ENCODE measurements around the gene STK32C.

The STK32C gene

DNA sequence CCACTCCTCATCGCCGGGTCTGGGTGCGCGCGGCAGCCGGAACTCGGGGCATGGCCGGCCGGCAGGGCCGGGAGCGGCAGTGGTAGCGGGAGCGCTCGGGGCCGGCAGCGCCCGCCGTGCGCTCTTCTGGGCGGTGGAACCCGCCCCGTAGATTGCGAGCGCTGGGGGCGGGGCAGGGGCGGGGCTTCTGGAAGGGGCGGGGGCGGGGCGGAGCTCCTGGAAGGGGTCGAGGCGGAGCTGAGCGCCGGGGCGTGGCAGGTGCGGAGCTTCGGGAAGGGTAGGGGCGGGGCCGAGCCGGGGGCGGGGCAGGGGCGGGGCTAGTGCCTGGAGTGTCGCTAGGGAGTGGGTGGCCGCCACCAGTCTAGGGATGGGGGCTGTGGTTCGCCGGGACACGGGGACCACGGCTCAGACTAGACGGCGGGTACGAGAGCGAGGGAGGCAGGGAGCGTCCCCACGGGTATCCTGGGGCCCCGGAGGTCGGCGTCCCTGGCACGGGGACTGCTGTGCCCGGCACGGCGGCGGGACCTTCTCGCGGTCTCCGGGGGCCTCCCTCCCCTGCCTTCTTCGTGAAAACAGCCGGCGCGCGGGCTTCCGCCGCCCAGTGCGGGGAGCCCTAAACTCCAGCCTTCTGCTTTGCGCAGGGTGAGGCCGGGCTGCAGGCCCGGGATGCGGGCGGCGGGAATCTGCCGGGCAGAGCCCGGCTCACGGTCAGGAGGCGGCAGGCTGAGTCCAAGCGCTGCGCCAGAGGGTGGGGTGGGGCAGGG lies at the start of gene STK32C:
TSS of gene STK32C (minus strand) at position 128 of the 764 bp plus-strand sequence. CDS start at position 11, 117 bp downstream.
- peak; percentile 78 to 87 for DNase-seq (ENCODE audit: low read depth in 2 of 2)

DNA sequence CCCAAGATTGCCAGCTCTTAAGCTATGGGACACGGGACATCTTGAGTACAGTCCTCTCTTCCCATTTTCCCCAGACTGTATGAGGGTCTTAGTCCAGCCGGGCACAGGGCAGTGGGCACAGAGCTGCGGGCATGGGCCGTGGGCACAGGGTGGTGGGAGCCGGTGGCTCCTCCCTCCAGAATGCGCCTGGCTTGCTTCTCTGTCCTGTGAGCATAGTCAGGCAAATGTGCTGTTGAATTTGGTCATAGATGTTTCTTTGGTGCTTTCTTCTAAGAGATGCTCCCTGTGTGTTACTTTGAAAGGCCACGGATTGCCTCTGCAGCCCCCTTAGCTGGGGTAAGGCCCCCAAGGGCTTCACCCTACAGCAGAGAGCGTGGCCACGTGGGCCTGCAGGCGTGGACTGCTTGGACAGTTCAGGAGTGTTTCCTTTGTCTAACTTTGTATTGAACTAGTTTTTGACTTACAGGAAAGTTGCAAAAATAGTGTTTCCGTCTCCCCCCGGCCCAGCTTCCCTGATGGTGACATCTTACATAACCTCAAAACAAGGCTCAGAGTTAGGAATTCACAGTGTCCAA lies 49.0 kb upstream of the STK32C start:
- no peak for DNase-seq (ENCODE audit: low read depth in 2 of 2)

DNA sequence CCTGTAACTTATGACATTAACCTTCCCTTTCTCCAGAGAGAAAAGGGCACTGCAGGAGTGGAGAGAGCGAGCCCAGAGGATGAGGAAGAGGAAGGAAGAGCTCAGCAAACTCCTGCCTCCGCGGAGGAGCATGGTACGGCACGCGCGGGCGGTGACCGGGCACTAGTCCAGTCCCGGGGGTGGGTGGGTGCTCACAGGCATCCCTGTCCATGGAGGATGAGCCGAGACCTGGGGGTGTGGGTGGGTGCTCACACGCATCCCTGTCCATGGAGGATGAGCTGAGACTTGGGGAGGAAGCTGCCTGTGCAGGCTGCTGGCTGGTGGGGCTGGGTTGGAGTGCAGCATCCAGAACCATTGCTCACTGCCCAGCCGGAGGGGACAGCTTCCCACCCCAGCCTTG lies 48.0 kb upstream of the STK32C start:
- DNase-seq (ENCODE audit: low read depth in 2 of 2), result no peak

DNA sequence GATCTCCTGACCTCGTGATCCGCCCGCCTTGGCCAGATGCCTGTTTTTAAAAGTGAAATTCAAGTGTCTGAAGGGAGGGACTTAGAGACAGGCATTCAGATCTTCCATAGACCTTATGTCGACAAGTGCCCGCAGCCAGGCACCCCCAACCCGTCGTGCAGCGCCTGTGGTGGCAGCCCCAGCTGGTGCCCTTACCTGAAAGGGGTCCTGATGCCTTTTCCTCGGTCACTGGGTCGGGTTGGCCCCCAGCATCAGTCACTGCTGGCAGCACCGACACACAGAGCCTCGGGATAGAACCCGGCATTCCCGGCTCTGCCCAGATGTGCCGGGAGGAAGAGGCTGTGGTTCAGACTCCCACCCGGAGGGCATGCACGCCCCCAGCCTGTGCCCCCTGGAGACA lies 47.5 kb upstream of the STK32C start:
- no peak for DNase-seq (ENCODE audit: low read depth in 2 of 2)

DNA sequence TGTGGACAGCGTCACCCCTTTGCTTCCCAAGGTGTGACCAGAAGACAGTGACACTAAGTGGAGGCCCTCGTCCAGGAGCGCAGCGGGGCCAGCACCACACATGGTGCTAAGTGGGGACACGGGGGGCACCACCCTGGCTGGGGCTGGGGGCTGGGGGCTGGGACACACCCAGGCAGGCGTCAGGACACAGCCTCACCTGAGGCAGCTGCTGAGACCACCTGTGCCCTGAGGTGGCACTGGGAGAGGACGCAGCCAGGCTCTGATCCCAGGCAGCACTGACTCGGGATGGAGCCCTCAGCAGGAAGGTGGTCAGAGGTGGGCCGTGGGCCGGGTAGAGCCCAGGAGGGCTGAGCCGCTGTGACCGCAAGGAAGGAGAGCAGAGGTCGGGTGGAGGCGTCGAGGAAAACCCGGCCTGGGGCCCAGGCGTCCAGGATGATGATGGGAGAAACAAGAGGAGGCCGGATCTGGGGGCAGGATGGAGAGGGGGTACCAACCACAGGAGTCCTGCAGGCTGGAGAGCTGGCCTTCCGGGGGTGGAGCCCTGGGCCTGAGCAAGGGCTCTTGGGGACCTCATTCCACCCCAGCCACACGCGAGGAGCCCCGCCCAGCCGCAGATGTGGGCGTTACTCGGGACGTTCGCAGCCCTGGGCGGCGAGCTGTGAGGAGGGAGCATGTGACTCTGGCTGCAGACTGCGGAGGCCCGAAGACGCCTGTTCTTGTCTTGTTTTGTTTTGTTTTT lies 46.8 kb upstream of the STK32C start:
- DNase-seq (ENCODE audit: low read depth in 2 of 2), result no peak

DNA sequence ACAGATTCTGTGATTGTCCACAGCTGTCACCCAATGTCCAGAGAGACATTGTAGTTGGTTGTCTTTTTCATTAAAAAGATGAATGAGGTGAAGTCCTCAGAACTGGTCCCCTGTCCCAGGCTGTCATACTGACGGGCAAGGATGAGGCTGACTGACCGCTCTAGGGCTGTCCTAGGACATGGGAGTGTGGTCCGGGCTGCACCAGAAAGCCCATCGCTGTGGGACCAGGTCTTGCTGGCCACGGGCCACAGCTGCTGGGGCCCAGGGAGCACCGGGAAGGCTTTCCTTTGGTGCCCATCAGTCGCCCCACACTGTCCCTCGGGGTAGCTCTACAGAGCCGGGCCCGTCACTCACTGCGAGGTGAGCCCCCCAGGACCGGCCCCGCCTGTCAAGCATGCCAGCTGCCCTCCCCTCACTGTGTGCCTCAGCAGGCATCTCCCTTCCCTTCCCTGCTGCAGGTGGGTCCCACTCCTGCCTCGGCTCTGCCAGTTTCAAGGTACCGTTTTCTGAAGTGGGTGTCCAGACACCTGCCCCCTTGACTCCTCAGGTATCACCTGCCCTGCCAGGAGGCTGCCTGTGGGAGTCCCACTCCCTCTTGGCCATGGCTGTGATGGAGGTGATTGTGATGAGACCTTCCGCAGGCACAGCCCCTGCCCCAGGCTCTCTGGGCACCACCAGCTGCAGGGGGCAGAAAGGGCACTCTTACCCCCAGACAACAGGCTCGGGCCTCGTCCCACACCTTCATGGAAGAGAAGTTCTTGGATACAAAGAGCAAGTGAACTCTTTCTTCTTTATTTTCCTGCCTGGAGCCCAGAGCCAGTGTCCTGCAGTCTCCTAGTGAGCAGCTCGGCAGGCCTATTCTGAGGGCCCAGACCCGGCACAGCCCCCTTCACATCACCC lies 46.0 kb upstream of the STK32C start:
- DNase-seq (ENCODE audit: low read depth in 2 of 2), result no peak

DNA sequence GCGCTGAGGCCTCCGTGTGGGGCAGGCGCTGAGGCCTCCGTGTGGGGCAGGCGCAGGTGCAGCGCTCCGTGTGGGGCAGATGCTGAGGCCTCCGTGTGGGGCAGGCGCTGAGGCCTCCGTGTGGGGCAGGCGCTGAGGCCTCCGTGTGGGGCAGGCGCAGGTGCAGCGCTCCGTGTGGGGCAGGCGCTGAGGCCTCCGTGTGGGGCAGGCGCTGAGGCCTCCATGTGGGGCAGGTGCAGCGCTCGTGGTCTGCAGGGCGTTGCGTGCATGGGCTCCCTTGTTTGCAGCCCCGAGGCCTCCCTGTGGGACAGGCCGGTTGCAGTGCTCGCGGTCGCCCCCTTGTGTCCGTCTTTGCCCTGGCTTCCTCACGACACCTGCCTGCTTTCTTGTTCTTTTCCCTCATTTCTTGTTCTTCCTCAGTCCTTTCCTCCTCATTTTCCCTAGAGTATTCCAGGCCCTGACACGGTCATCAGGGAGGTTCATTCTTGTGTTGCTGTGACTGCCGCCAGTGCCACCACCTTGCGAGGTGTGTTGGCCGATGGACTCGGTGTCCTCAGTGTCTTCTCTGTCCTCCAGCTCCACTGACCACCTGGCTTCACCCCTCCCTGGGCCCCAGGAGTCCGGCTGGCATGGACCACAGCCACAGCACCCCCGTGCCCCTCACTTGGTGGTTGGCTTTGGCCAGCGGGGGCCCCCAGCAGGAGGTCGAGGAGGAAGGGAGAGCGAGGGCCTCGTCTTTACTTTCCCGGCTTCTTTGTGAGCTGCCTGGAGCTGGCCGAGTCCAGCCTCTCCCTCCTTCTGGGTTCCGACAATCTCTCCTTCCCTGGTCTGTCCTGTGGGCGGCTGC lies 44.9 kb upstream of the STK32C start:
- peak; percentile 44 to 56 for DNase-seq (ENCODE audit: low read depth in 2 of 2)

DNA sequence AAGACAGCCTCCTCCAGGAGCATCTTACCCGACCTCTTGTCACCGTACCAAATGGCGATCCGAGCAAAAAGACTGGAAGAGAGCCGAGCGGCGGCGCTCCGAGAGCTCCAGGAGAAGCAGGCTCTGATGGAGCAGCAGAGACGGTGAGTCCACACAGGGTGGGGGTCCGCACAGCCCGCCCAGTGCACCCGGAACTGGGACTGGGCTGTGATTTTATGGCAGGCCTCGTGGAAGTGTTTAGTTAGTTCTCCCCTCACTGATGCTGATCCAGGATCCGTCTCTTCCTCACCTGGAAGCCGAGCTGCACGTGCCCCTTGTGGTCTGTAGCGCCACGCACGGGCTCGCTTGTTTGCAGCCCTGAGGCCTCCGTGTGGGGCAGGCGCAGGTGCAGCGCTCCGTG lies 43.9 kb upstream of the STK32C start:
- DNase-seq (ENCODE audit: low read depth in 2 of 2), result no peak

DNA sequence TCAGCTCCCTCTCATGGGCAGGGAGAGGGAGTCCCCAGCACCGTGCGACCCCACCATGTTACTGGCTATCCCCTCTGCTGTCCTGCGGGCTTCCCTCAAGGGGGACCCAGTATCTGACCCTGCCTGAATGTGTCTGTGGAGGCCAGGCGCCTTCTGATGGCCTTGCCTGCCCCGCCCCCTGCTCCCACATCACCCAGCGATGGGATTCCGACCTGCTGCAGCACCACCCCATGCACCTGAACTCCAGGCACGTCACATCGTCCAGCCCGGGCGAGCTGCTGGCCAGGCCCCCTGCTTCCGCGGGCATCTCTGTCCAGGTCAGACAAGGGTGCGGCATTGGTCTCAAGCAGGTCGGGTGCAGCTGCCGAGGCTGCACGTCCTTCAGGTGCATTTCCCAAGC lies 43.2 kb upstream of the STK32C start:
- no peak for DNase-seq (ENCODE audit: low read depth in 2 of 2)

DNA sequence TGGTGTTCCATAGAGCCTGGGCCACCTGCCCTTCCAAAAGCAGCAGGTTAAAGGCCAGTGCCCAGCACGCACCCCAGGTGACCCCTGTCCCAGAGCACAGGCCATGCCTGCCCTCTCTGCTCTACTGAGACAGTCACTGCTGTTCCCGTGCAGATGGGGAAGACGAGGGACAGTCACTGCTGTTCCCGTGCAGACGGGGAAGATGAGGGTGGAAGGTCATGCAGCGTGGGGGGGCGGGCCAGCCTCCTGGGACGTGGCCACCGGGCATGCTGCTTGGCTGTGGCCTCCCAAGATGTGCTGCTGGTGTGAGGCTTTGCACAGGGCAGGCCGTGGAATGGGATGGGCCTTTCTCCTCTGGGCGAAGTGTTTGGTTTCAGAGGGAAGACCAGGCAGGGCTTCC lies 42.6 kb upstream of the STK32C start:
- DNase-seq (ENCODE audit: low read depth in 2 of 2), result no peak

DNA sequence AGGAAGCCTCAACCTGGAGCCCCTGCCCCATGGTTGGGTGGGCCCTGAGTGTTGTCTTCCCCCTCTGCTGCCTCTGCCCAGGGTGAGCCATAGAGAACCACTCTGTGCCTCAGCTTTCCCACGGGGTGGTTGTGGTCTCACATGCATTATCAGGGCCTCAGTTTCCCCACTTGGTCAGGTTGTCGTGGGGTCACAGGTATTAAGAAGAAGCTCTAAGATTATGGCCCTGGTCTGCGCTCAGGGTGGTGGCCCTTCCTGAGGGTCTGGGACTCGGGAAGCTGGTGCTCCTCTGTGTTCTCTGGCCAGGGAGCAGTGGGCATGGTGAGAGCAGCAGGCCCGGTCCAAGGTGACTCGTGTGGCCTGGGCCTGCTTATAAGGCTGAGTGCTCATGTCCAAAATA lies 42.0 kb upstream of the STK32C start:
- no peak for DNase-seq (ENCODE audit: low read depth in 2 of 2)

DNA sequence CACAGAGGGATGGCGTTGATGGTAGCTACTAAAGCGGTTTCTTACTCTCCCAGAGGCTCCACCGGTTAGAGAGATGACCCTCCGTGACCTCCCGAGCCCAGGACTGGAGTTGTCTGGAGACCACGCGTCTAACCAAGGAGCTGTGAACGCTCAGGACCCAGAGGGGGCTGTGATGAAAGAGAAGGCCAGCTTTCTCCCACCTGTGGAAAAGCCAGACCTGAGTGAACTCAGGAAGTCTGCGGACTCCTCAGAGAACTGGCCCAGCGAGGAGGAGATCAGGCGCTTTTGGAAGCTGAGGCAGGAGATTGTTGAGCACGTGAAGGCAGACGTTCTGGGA lies 40.1 kb upstream of the STK32C start:
- no peak for DNase-seq (ENCODE audit: low read depth in 2 of 2)

DNA sequence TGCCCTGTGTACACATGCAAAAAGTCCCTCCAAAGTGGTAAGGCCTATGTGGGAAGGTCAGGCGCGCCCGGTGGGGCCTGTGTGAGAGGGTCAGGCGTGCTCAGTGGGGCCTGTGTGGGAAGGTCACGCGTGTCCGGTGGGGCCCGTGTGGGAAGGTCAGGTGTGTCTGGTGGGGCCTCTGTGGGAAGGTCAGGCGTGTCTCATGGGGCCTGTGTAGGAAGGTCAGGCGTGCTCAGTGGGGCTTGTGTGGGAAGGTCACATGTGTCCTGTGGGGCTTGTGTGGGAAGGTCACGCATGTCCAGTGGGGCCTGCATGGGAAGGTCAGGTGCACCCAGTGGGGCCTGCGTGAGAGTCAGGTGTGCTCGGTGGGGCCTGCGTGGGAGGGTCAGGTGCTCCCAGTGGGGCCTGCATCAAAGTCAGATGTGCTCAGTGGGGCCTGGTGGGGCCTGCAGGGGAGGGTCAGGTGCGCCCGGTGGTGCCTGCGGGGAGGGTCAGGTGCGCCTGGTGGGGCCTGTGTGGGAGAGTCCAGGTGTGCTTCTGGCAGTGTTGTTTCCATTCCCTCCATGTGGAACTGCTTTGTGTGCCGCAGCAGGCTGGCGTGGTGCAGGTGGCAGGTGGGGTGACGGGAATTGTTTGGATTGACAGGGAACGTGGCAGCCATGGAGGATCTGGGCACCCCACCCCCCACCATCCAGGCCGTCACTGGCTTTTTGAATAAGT lies 39.6 kb upstream of the STK32C start:
- DNase-seq (ENCODE audit: low read depth in 2 of 2), result no peak

DNA sequence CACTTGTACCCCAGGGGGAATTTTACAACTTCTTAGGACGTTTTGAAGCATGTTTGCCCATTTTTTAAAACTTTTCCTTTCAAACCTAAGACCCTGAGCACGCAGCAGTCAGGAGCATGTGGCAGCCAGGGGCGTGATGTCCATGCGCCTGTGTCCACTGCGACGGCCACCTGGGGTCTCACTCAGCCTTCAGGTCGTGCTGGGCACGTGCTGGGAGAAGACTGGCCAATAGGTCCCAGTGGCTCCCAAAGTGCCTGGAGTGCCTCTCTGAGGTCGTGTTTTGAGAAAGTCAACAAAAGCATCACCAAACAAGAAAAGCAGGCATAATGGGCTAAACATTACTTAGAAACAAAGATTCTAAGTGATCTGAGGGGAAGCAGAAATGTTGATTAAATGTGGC lies 39.1 kb upstream of the STK32C start:
- DNase-seq (ENCODE audit: low read depth in 2 of 2), result no peak

DNA sequence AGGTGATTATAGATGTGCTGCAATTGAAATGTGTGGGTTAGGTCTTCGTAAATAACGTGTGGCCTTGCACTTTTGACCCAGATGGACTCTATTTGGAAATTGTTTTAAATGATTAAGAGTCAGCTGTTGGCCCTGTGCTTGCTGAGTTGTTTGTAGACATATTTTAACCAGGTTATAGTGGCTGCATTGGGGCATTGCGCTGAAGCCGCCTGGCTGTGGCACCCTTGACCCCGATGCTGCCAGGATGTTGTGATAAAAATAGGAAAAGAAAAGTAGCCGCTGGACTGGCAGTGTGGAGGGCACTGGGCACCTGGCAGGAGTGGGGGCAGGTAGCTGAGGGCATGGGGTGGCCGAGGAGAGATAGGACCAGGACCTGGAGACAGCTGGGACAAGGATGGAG lies 37.6 kb upstream of the STK32C start:
- DNase-seq (ENCODE audit: low read depth in 2 of 2), result no peak

DNA sequence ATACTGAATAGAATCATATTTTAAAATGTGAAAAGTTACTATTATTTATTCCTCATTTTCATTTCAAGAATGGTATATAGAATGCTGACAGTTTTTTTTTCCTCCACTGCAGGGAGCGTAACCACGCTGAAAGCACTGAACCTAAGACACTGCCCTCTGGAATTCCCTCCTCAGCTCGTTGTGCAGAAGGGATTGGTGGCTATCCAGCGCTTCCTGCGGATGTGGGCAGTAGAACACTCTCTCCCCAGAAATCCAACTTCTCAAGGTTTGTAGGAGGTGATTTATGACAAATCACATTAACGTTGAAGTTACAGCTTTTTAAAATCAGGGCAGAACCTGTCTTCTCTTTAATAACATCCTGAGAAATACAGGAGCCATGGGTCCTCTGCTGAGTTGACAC lies 36.6 kb upstream of the STK32C start:
- DNase-seq (ENCODE audit: low read depth in 2 of 2), result no peak

DNA sequence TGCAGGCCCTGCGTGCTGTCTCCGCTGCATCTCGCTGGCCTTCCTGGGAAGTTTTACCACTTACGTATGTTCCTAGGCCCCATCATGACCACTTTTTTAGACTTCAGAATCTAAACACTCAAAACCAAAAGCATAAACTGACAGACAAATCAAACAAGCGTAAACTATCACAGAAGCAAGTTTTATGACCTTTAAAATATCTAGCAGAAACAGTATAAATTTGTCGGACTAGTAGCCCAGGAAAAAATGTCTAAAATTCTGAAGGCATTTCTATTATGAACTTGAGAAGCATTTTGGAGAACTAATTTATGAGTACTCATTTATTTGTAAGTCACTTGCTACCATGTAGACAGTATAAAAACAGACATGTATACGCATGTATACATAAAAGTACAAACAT lies 34.8 kb upstream of the STK32C start:
- DNase-seq (ENCODE audit: low read depth in 2 of 2), result no peak

DNA sequence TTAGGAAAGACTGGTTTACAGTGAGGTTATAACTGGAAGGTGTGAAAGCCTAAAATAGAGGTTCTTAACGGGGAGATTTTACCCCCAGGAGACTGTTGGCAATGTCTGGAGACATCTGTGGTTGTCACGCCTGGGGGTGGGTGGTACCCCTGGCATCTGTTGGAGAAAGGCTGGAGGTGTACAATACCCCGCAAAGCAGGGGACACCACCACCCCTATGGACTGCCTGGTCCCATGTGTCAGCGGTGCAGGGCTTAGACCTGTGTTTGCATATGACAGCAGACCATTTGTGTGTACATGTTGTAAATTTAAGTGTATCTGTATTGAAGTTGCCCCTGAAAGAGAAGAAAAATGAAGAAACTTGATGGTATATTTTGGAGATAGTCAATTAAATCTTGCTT lies 34.0 kb upstream of the STK32C start:
- DNase-seq (ENCODE audit: low read depth in 2 of 2), result no peak

DNA sequence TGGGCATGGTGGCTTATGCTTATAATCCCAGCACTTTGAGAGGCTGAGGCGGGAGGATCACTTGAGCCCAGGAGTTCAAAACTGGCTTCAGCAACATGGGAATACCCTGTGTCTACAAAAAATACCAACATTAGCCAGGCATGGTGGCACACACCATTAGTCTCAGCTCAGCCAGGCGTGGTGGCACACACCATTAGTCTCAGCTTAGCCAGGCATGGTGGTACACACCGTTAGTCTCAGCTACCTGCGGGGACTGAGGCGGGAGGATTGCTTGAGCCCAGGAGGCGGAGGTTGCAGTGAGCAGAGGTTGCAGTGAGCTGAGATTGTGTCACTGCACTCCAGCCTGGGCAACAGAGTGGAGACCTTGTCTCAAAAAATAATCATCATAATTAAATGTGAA lies 33.3 kb upstream of the STK32C start:
- no peak for DNase-seq (ENCODE audit: low read depth in 2 of 2)

DNA sequence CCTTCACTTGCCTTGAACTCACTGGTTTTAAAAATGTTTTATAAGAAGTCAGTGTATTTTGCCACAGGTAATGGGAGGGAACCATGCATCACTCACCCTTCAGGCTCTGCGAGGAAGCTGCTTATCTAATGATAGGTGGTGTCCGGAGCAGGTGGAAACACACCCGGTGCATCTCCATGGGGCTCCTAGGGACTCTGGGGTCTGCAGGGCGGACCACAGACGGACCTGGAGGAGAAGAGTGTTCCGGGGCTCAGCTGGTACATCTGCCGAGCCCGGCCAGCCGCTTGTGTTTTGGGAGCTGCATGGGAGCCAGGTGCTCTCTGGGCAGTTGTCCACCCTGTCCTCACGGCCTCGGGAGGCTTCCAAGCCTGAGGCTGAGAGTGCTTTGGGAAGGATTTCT lies 31.5 kb upstream of the STK32C start:
- DNase-seq (ENCODE audit: low read depth in 2 of 2), result no peak

DNA sequence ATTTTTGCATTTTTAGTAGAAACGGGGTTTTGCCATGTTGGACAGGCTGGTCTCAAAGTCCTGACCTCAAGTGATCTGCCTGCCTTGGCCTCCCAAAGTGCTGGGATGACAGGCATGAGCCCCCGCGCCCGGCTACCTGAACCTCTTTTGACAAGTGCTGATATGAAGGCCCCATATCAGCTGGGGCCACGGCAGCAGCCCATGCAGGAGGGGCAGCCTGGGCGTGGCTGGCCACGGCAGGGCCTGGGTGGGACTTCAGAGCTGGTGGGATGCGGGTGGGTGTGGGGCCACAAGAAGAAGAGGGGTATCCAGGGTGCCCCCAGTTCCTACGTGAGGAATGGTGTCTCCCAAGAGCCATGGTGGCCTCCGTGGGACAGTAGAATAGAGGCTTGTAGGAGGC lies 31.1 kb upstream of the STK32C start:
- no peak for DNase-seq (ENCODE audit: low read depth in 2 of 2)

All from stimulated activated CD8-positive, alpha-beta memory T cell treated with anti-CD3 and anti-CD28 coated beads, Interleukin-7, amount 100 ng/mL, for 4 hours (primary cell).